ENCODE data around the gene GOLGA2. TPM values are rescaled to one million over a fixed set of nuclear protein-coding genes. Genes with fewer than 3 reads are reported as not detected.

Gene GOLGA2
- total RNA-seq, 1 experiment from 2014 or later, result 51.0 TPM

DNA sequence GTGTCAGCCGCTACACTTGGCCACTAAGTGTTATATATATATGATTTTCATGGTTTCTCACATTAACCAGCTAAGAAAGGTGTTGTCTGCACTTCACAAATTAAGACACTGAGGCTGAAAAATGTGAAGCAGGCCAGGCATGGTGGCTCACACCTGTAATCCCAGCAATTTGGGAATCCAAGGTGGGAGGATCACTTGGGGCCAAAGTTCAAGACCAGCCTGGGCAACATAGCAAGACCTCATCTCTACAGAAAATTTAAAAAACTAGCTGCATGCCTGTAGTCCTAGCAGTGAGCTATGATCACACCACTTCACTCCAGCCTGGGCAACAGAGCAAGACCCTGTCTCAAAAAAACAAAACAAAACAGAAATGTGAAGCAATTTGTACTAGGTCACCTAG lies 48.6 kb upstream of the GOLGA2 start:
- no peak overlapping the region for H2BK12ac ChIP-seq (ENCODE audit: insufficient read length, low read depth, low read length)
- H3K4me2 ChIP-seq (ENCODE audit: insufficient read depth, insufficient read length, low read length), result no peak overlapping the region
- H3K27ac Mint-ChIP-seq, result no peak overlapping the region
- H3K4me3 Mint-ChIP-seq, result peak overlapping the region; percentile 98 to 99; a peak in 2 of 5 replicates
- H3K79me1 ChIP-seq (ENCODE audit: insufficient read depth, low read depth, low read length, poor library complexity, severe bottlenecking), result peaks cover 3% of the 10 kb centered on the region
- no peak overlapping the region for H2BK120ac ChIP-seq (ENCODE audit: low read depth, low read length, poor library complexity, severe bottlenecking)
- no peak overlapping the region for H2BK5ac ChIP-seq (ENCODE audit: insufficient read length, low read length)
- no peak overlapping the region for H3K4ac ChIP-seq (ENCODE audit: low read depth, low read length)
- no peak for TF ChIP-seq CTCF (conservative IDR thresholded peaks at IDR 0.05)
- H4K8ac ChIP-seq (replicated peaks; ENCODE audit: insufficient read length, low read depth, low read length), result no peak overlapping the region
- peaks cover 6 to 12% of the 10 kb centered on the region in 2 experiments for H3K4me1 Mint-ChIP-seq
- peaks cover 0 to 23% (median 12%) of the 10 kb centered on the region in 3 experiments; a peak in 6 of 7 replicates for H3K36me3 Mint-ChIP-seq (ENCODE audit: insufficient read depth in 1 of 3, low read depth in 3 of 3)
- no peak overlapping the region for H2BK15ac ChIP-seq (ENCODE audit: low read depth, low read length)
- H4K91ac ChIP-seq (ENCODE audit: insufficient read length, low read depth, low read length), result no peak overlapping the region
- H3K27me3 Mint-ChIP-seq (ENCODE audit: low read depth), result no peaks in the 10 kb centered on the region
- H3K56ac ChIP-seq (ENCODE audit: insufficient read length, low read depth, low read length), result no peak overlapping the region
- H3K14ac ChIP-seq (ENCODE audit: insufficient read depth, low read length), result no peak overlapping the region
- H3T11ph ChIP-seq (ENCODE audit: low read length), result no peak overlapping the region
- H3K9me3 Mint-ChIP-seq, result no peaks in the 10 kb centered on the region; a peak in 1 of 5 replicates
- no peak overlapping the region for H3K18ac ChIP-seq (ENCODE audit: insufficient read length, low read depth, low read length)
- no peak overlapping the region for H3K27ac ChIP-seq (ENCODE audit: insufficient read length, low read depth, low read length)
- H3K23ac ChIP-seq (ENCODE audit: insufficient read length, low read depth, low read length), result no peak overlapping the region
- peaks cover 2% of the 10 kb centered on the region; the same call in 1 of the 2 replicates for H3K79me2 ChIP-seq (ENCODE audit: insufficient read depth, low read length)
- WGBS (ENCODE audit: extremely low coverage, insufficient read length, low lambda C conversion rate), result no CpG with 5 or more reads among the region's 1 CpG
- no peak overlapping the region for H2AK5ac ChIP-seq (ENCODE audit: insufficient read length, low read length)
- H3K9me3 ChIP-seq (ENCODE audit: control insufficient read depth, low read depth, low read length), result no peaks in the 10 kb centered on the region
- DNase-seq, result no peak
- no peaks in the 10 kb centered on the region for H3K4me1 ChIP-seq (ENCODE audit: insufficient read depth, low read length)
- H3K9ac ChIP-seq (ENCODE audit: extremely low read depth, insufficient read length, low read length), result no peak overlapping the region
- H2AFZ ChIP-seq (ENCODE audit: low read length), result no peak overlapping the region
- no peaks in the 10 kb centered on the region for H3K27me3 ChIP-seq (ENCODE audit: insufficient read depth, low read length)
- H2BK20ac ChIP-seq (ENCODE audit: low read depth, low read length, poor library complexity, severe bottlenecking), result no peak overlapping the region
- H4K20me1 ChIP-seq (ENCODE audit: control insufficient read depth, insufficient read depth, insufficient read length), result no peaks in the 10 kb centered on the region
- peaks cover 7% of the 10 kb centered on the region for H3K23me2 ChIP-seq (ENCODE audit: insufficient read length, low read depth, low read length, poor library complexity, severe bottlenecking)
- no peak overlapping the region for H4K5ac ChIP-seq (ENCODE audit: insufficient read length, low read depth, low read length)
